Neural progenitor cell (in vitro differentiated cells): ENCODE data around the gene GNPTAB. TPM values are rescaled to one million over a fixed set of nuclear protein-coding genes. Genes with fewer than 3 reads are reported as not detected.
A peak's percentile ranks its signal among the peaks of the same experiment; 100 is the strongest.

Source experiments
- DNase-seq: peaks from one replicate; pipeline ENCODE4 v3.0.0-alpha.2; 2016; ENCODE audit warnings: low spot score
- H2AFZ ChIP-seq: fragments of 200-600 bp; sonication (generic); replicated peaks from 2 replicates; pipeline ENCODE4 v1.6.1; 2016; ENCODE audit warnings: antibody characterized with exemption
- H3F3A ChIP-seq: fragments of 200-600 bp; sonication (generic); 2 replicates; pipeline ENCODE4 v1.6.1; 2016; ENCODE audit warnings: antibody characterized with exemption, low read depth
- H3K27ac ChIP-seq: fragments of 200-600 bp; sonication (generic); 2 replicates; pipeline ENCODE4 v1.5.1; 2016; ENCODE audit warnings: mild to moderate bottlenecking
- H3K27me3 ChIP-seq: fragments of 200-600 bp; sonication (generic); 2 replicates; pipeline ENCODE4 v1.6.1; 2016; ENCODE audit warnings: mild to moderate bottlenecking, moderate library complexity
- H3K36me3 ChIP-seq: fragments of 200-600 bp; sonication (generic); 2 replicates; pipeline ENCODE4 v1.5.1; 2016
- H3K4me1 ChIP-seq: fragments of 200-600 bp; sonication (generic); 2 replicates; pipeline ENCODE4 v1.6.1; 2016; ENCODE audit warnings: mixed run types
- H3K4me2 ChIP-seq: fragments of 200-600 bp; sonication (generic); 2 replicates; pipeline ENCODE4 v1.6.1; 2016
- H3K4me3 ChIP-seq: fragments of 200-600 bp; sonication (generic); 2 replicates; pipeline ENCODE4 v1.5.1; 2016
- H3K79me2 ChIP-seq: fragments of 200-600 bp; sonication (generic); 2 replicates; pipeline ENCODE4 v1.6.1; 2016; ENCODE audit warnings: low read depth
- H3K9ac ChIP-seq: fragments of 200-600 bp; sonication (generic); 2 replicates; pipeline ENCODE4 v1.6.1; 2016
- H3K9me3 ChIP-seq: fragments of 200-600 bp; sonication (generic); 2 replicates; pipeline ENCODE4 v1.5.1; 2016; ENCODE audit warnings: low read depth
- H4K20me1 ChIP-seq: fragments of 200-600 bp; sonication (generic); 2 replicates; pipeline ENCODE4 v1.6.1; 2016; ENCODE audit warnings: low read depth
- H3K27ac Mint-ChIP-seq: 3 replicates; pipeline ENCODE4 v1.8.0; 2021; ENCODE audit warnings: mixed read lengths
- H3K27me3 Mint-ChIP-seq: 2 replicates; pipeline ENCODE4 v1.8.0; 2022; ENCODE audit warnings: low read depth, mild to moderate bottlenecking, inconsistent platforms, moderate library complexity, mixed read lengths; ENCODE audit not compliant: insufficient read depth
- H3K36me3 Mint-ChIP-seq: 3 replicates; pipeline ENCODE4 v1.8.0; 2021; ENCODE audit warnings: mixed read lengths
- H3K4me1 Mint-ChIP-seq: 3 replicates; pipeline ENCODE4 v1.8.0; 2021; ENCODE audit warnings: mixed read lengths
- H3K4me3 Mint-ChIP-seq: 3 replicates; pipeline ENCODE4 v1.8.0; 2021; ENCODE audit warnings: mild to moderate bottlenecking, moderate library complexity, mixed read lengths
- H3K9me3 Mint-ChIP-seq: 3 replicates; pipeline ENCODE4 v1.8.0; 2020; ENCODE audit warnings: mixed read lengths
- CTCF ChIP-seq: fragments of 200-600 bp; sonication (generic); IDR thresholded peaks from 2 replicates; pipeline ENCODE4 v1.5.1; 2017; ENCODE audit warnings: antibody characterized with exemption, mild to moderate bottlenecking
- EZH2 ChIP-seq: fragments of 200-600 bp; sonication (generic); IDR thresholded peaks from 2 replicates; pipeline ENCODE4 v1.6.1; 2017; ENCODE audit warnings: antibody characterized with exemption, mild to moderate bottlenecking, moderate library complexity
- EZH2phosphoT487 ChIP-seq: fragments of 200-600 bp; sonication (generic); IDR thresholded peaks from 2 replicates; pipeline ENCODE4 v1.6.1; 2017; ENCODE audit warnings: antibody characterized with exemption
- total RNA-seq: library from RNA; depleted of rRNA; stranded (reverse); fragments of >200 nt; gene quantifications from 2 replicates; pipeline ENCODE4 v1.2.3, GENCODE V29; 2015; ENCODE audit warnings: low replicate concordance

The GNPTAB gene
- total RNA-seq, 1 donor from 2014 or later, result 24.0 TPM

DNA sequence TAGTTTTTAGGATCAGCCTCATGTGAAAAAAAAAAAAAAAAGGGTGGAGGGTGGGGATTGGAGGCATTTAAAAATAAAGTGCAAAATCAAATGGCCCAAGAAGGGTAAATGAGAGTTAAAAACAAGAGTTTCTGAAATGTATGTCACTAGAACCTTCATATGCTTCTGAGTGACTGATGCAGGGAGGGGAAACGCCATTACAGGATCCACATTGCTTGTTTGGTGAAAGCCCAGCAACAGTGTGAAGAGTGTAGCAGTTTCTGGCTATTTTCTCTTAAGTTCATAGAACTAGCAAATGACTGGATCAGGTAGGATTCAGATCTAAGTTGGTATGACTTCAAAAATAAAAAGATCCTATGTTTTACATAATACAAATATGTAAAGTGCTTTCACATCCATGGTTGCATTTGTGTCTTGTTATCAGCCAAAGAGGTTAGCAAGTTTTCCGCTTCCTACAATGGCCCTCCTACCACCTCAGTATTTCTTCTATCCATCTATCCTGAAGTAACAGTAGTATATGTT, 130.4 kb downstream of the GNPTAB start:
- H3K9me3 ChIP-seq, result no peaks in the 10 kb centered on the region
- H3K79me2 ChIP-seq, result no peaks in the 10 kb centered on the region
- no peaks in the 10 kb centered on the region for H3K4me1 ChIP-seq
- peaks cover 12% of the 10 kb centered on the region for H3K27me3 Mint-ChIP-seq
- H3K4me3 ChIP-seq, result no peak overlapping the region
- no peaks in the 10 kb centered on the region for H3F3A ChIP-seq
- H3K9me3 Mint-ChIP-seq, result no peaks in the 10 kb centered on the region
- H3K4me3 Mint-ChIP-seq, result no peak overlapping the region
- peaks cover 3% of the 10 kb centered on the region for H4K20me1 ChIP-seq
- H3K36me3 ChIP-seq, result no peaks in the 10 kb centered on the region
- no peak for TF ChIP-seq EZH2phosphoT487
- no peak for TF ChIP-seq EZH2
- no peak for TF ChIP-seq CTCF
- no peak overlapping the region for H3K9ac ChIP-seq
- no peaks in the 10 kb centered on the region for H3K36me3 Mint-ChIP-seq
- H3K27ac Mint-ChIP-seq, result no peak overlapping the region
- no peak overlapping the region for H3K27ac ChIP-seq
- peaks cover 16% of the 10 kb centered on the region for H3K4me1 Mint-ChIP-seq
- no peak overlapping the region for H3K4me2 ChIP-seq
- H3K27me3 ChIP-seq, result peaks cover 33% of the 10 kb centered on the region
- no peak for DNase-seq
- no peak overlapping the region for H2AFZ ChIP-seq

GRCh38 chr12:101698800-101699347, 131.9 kb downstream of the GNPTAB start:
- Mint-ChIP-seq H3K27me3 (peaks cover 12% of the 10 kb centered on the region), H3K27ac (no peak overlapping the region), H3K4me1 (peaks cover 16% of the 10 kb centered on the region), H3K4me3 (peak overlapping the region; percentile 94), H3K9me3 (no peaks in the 10 kb centered on the region), H3K36me3 (no peaks in the 10 kb centered on the region)
- Histone ChIP-seq H3K27me3 (peaks cover 42% of the 10 kb centered on the region), H3F3A (no peaks in the 10 kb centered on the region), H2AFZ (no peak overlapping the region), H3K27ac (no peak overlapping the region), H3K9me3 (no peaks in the 10 kb centered on the region), H3K4me1 (no peaks in the 10 kb centered on the region), H3K4me2 (peak overlapping the region; percentile 97), H3K4me3 (peak overlapping the region; percentile 83), H3K36me3 (no peaks in the 10 kb centered on the region), H3K9ac (no peak overlapping the region), H3K79me2 (no peaks in the 10 kb centered on the region), H4K20me1 (peaks cover 3% of the 10 kb centered on the region)
- DNase-seq, result no peak
- peak; percentile 9 for TF ChIP-seq CTCF
- TF ChIP-seq EZH2phosphoT487, result no peak

GRCh38 chr12:101697930-101698799, 132.6 kb downstream of the GNPTAB start:
- Mint-ChIP-seq H3K27me3 (peaks cover 12% of the 10 kb centered on the region), H3K36me3 (no peaks in the 10 kb centered on the region), H3K27ac (peak overlapping the region; percentile 52), H3K4me1 (peaks cover 16% of the 10 kb centered on the region), H3K4me3 (peak overlapping the region; percentile 94), H3K9me3 (no peaks in the 10 kb centered on the region)
- H3K36me3 ChIP-seq, result no peaks in the 10 kb centered on the region
- H3K9ac ChIP-seq, result peak overlapping the region; percentile 39
- no peaks in the 10 kb centered on the region for H3K79me2 ChIP-seq
- no peaks in the 10 kb centered on the region for H3F3A ChIP-seq
- peak overlapping the region; percentile 83 for H3K4me3 ChIP-seq
- no peaks in the 10 kb centered on the region for H3K9me3 ChIP-seq
- H3K27me3 ChIP-seq, result peaks cover 42% of the 10 kb centered on the region
- no peak overlapping the region for H3K27ac ChIP-seq
- H3K4me2 ChIP-seq, result peak overlapping the region; percentile 97
- H2AFZ ChIP-seq, result peak overlapping the region; percentile 93
- peaks cover 3% of the 10 kb centered on the region for H4K20me1 ChIP-seq
- H3K4me1 ChIP-seq, result no peaks in the 10 kb centered on the region
- DNase-seq, result no peak
- TF ChIP-seq EZH2phosphoT487 (peak; percentile 6), EZH2 (peak; percentile 58), CTCF (no peak)
